ENCODE data around the gene GAST. TPM values are rescaled to one million over a fixed set of nuclear protein-coding genes. Genes with fewer than 3 reads are reported as not detected.

GAST gene
- total RNA-seq, 1 donor from 2014 or later = not detected

GRCh38 chr17:41734949-41735313 lies 22.8 kb downstream of the GAST start:
- Histone ChIP-seq H4K20me1 (ENCODE audit: low read depth) (peaks cover 3% of the 10 kb centered on the region), H3K4me3 (peak overlapping the region; percentile 70), H3K4me1 (peaks cover 4% of the 10 kb centered on the region), H3K79me2 (ENCODE audit: low read depth) (no peaks in the 10 kb centered on the region), H3K4me2 (peak overlapping the region; percentile 86), H3F3A (ENCODE audit: low read depth) (peaks cover 8% of the 10 kb centered on the region), H3K9ac (no peak overlapping the region), H3K27me3 (peaks cover 75% of the 10 kb centered on the region), H3K27ac (no peak overlapping the region), H3K9me3 (ENCODE audit: low read depth) (no peaks in the 10 kb centered on the region), H2AFZ (replicated peaks) (peak overlapping the region; percentile 97), H3K36me3 (no peaks in the 10 kb centered on the region)
- Mint-ChIP-seq H3K4me3 (peak overlapping the region; percentile 87), H3K4me1 (peaks cover 28% of the 10 kb centered on the region), H3K9me3 (peaks cover 2% of the 10 kb centered on the region), H3K36me3 (no peaks in the 10 kb centered on the region), H3K27ac (peak overlapping the region; percentile 89), H3K27me3 (ENCODE audit: insufficient read depth, low read depth) (peaks cover 51% of the 10 kb centered on the region)
- TF ChIP-seq CTCF (IDR thresholded peaks at IDR 0.05) (no peak), EZH2 (IDR thresholded peaks at IDR 0.05) (no peak), EZH2phosphoT487 (IDR thresholded peaks at IDR 0.05) (no peak)
- peak; percentile 71 for DNase-seq (ENCODE audit: low spot score)

- no peak for TF ChIP-seq CTCF (IDR thresholded peaks at IDR 0.05)
- no peak for TF ChIP-seq EZH2 (IDR thresholded peaks at IDR 0.05)
- no peak for TF ChIP-seq EZH2phosphoT487 (IDR thresholded peaks at IDR 0.05)
- Mint-ChIP-seq H3K27me3 (ENCODE audit: insufficient read depth, low read depth) (peaks cover 49% of the 10 kb centered on the region), H3K4me1 (peaks cover 22% of the 10 kb centered on the region), H3K36me3 (no peaks in the 10 kb centered on the region), H3K4me3 (peak overlapping the region; percentile 3), H3K9me3 (peaks cover 2% of the 10 kb centered on the region), H3K27ac (no peak overlapping the region)
- no peaks in the 10 kb centered on the region for H3K79me2 ChIP-seq (ENCODE audit: low read depth)
- H3K4me2 ChIP-seq = no peak overlapping the region
- H3K9ac ChIP-seq = no peak overlapping the region
- H3K9me3 ChIP-seq (ENCODE audit: low read depth) = no peaks in the 10 kb centered on the region
- no peak overlapping the region for H3K4me3 ChIP-seq
- DNase-seq (ENCODE audit: low spot score) = no peak
- peaks cover 8% of the 10 kb centered on the region for H3F3A ChIP-seq (ENCODE audit: low read depth)
- peaks cover 72% of the 10 kb centered on the region for H3K27me3 ChIP-seq
- peaks cover 4% of the 10 kb centered on the region for H3K4me1 ChIP-seq
- no peaks in the 10 kb centered on the region for H3K36me3 ChIP-seq
- H3K27ac ChIP-seq = no peak overlapping the region
- H2AFZ ChIP-seq (replicated peaks) = no peak overlapping the region
- H4K20me1 ChIP-seq (ENCODE audit: low read depth) = peaks cover 3% of the 10 kb centered on the region
These were observed 23.6 kb downstream of the GAST start for GRCh38 chr17:41735744-41736143.

DNA sequence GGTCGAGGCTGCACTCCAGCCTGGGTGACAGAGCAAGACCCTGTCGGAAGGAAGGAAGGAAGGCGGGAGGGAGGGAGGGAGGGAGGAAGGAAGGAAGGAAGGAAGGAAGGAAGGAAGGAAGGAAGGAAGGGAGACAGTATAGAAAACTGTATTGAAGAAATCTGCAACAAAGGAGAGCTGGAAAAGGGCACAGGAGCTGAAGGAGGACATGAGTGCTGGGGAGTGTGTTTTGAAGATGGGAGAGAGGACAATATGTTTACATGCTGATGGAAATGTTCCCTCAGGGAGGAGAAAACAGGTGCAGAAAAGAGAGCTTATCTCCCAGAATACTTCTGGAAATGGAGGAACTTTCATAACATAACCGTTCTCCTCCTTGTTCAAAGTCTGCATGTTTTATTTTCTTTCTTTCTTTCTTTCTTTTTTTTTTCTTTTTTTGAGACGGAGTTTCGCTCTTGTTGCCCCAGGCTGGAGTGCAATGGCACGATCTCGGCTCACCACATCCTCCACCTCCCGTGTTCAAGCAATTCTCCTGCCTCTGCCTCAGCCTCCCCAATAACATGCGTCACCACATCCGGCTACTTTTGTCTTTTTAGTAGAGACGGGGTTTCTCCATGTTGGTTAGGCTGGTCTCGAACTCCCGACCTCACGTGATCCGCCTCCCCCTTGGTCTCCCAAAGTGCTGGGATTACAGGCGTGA lies 25.0 kb downstream of the GAST start:
- H3K27me3 Mint-ChIP-seq (ENCODE audit: insufficient read depth, low read depth) = peaks cover 43% of the 10 kb centered on the region
- Histone ChIP-seq H4K20me1 (ENCODE audit: low read depth) (peaks cover 3% of the 10 kb centered on the region), H3K27me3 (peaks cover 58% of the 10 kb centered on the region), H3K9ac (no peak overlapping the region), H3K36me3 (no peaks in the 10 kb centered on the region), H3K4me2 (no peak overlapping the region), H3K27ac (no peak overlapping the region), H3K4me3 (no peak overlapping the region), H2AFZ (replicated peaks) (no peak overlapping the region), H3K9me3 (ENCODE audit: low read depth) (no peaks in the 10 kb centered on the region), H3F3A (ENCODE audit: low read depth) (peaks cover 8% of the 10 kb centered on the region), H3K79me2 (ENCODE audit: low read depth) (no peaks in the 10 kb centered on the region), H3K4me1 (peaks cover 4% of the 10 kb centered on the region)
- H3K4me3 Mint-ChIP-seq = no peak overlapping the region
- peaks cover 2% of the 10 kb centered on the region for H3K9me3 Mint-ChIP-seq
- no peak overlapping the region for H3K27ac Mint-ChIP-seq
- H3K4me1 Mint-ChIP-seq = peaks cover 17% of the 10 kb centered on the region
- no peak for DNase-seq (ENCODE audit: low spot score)
- no peaks in the 10 kb centered on the region for H3K36me3 Mint-ChIP-seq
- no peak for TF ChIP-seq EZH2 (IDR thresholded peaks at IDR 0.05)
- TF ChIP-seq EZH2phosphoT487 (IDR thresholded peaks at IDR 0.05) = no peak
- no peak for TF ChIP-seq CTCF (IDR thresholded peaks at IDR 0.05)
